Endothelial cell of umbilical vein (primary cell): ENCODE measurements around the gene CASKIN1. TPM values are rescaled to one million over a fixed set of nuclear protein-coding genes. Genes with fewer than 3 reads are reported as not detected.

Source experiments
- BruUV-seq: library from RNA; stranded (reverse); fragments of 400-500 nt; replicated peaks from 2 replicates; lab custom pipeline; 2021; lab: Mats Ljungman, UMichigan
- CTCF ChIA-PET: fragments of 300-600, 350-600 bp; sonication (Branson Sonifier 250); formaldehyde crosslinking; loops from one replicate; lab custom pipeline; 2021; ENCODE audit warnings: antibody characterized with exemption, inconsistent platforms; lab: Charles Lee
- POLR2A ChIA-PET: fragments of 300-600, 350-600 bp; sonication (Branson Sonifier 250); formaldehyde crosslinking; loops from one replicate; lab custom pipeline; 2021; ENCODE audit warnings: antibody characterized with exemption, inconsistent platforms; lab: Charles Lee
- DNase-seq: peaks from one replicate; pipeline ENCODE4 v3.0.0-alpha.2; 2011; ENCODE audit warnings: low read depth, low spot score
- FAIRE-seq: peaks from 2 replicates; lab custom pipeline; 2011; peaks lifted over from hg19 to GRCh38; lab: Jason Lieb, UNC
- H2AFZ ChIP-seq: 2 replicates; pipeline ENCODE4 v1.6.0; 2012; ENCODE audit warnings: low read depth, low read length, control low read depth, inconsistent platforms
- H3K27ac ChIP-seq: 2 replicates; pipeline ENCODE4 v1.5.1; 2011; ENCODE audit warnings: low read depth, mild to moderate bottlenecking, control low read depth, low read length, moderate library complexity; ENCODE audit not compliant: insufficient read depth
- H3K27me3 ChIP-seq, 2 experiments: 2 replicates each; pipeline versions ENCODE4 v1.6.0 to v1.6.1; 2011; ENCODE audit warnings: low read length in 2 of 2, mixed read lengths in 1 of 2; ENCODE audit not compliant: control insufficient read depth in 2 of 2, insufficient read depth in 2 of 2
- H3K36me3 ChIP-seq, 2 experiments: 2 replicates in 1 of 2; 3 replicates in 1 of 2; pipeline ENCODE4 v1.5.1; 2011; ENCODE audit warnings: low read length in 2 of 2, mild to moderate bottlenecking in 1 of 2, moderate library complexity in 1 of 2; ENCODE audit not compliant: control insufficient read depth in 2 of 2, insufficient read depth in 2 of 2; ENCODE audit errors: extremely low read depth in 1 of 2
- H3K4me1 ChIP-seq: 3 replicates; pipeline ENCODE4 v1.5.1; 2011; ENCODE audit warnings: mild to moderate bottlenecking, low read length; ENCODE audit not compliant: control insufficient read depth, insufficient read depth; ENCODE audit errors: extremely low read depth
- H3K4me2 ChIP-seq: 2 replicates; pipeline ENCODE4 v1.6.1; 2011; ENCODE audit warnings: low read length, control low read depth, mixed read lengths; ENCODE audit not compliant: insufficient read depth
- H3K4me3 ChIP-seq, 3 experiments: fragments of 200-600 bp in 1 of 3; sonication (generic), shearing (Covaris generic) in 1 of 3; replicated peaks in 1 of 3; 2 replicates each; pipeline ENCODE4 v1.5.1; 2011 to 2016; ENCODE audit warnings: control low read depth in 3 of 3, low read length in 3 of 3, mild to moderate bottlenecking in 2 of 3, inconsistent platforms in 1 of 3, low read depth in 1 of 3, moderate library complexity in 1 of 3; ENCODE audit not compliant: insufficient read depth in 1 of 3
- H3K79me2 ChIP-seq: 2 replicates; pipeline ENCODE4 v1.6.0; 2012; ENCODE audit warnings: low read length, inconsistent platforms; ENCODE audit not compliant: control insufficient read depth, insufficient read depth
- H3K9ac ChIP-seq: replicated peaks from 2 replicates; pipeline ENCODE3; 2011; ENCODE audit warnings: low read length, control low read depth; ENCODE audit not compliant: insufficient read depth; ENCODE audit errors: extremely low read depth
- H3K9me1 ChIP-seq: replicated peaks from 3 replicates; pipeline ENCODE4 v1.6.0; 2011; ENCODE audit warnings: mild to moderate bottlenecking, low read length; ENCODE audit not compliant: control insufficient read depth, insufficient read depth; ENCODE audit errors: extremely low read depth
- H3K9me3 ChIP-seq: replicated peaks from 2 replicates; pipeline ENCODE4 v1.5.1; 2012; ENCODE audit warnings: low read length, inconsistent platforms; ENCODE audit not compliant: control insufficient read depth, insufficient read depth
- H4K20me1 ChIP-seq: replicated peaks from 2 replicates; pipeline ENCODE3; 2011; ENCODE audit warnings: mild to moderate bottlenecking, low read length; ENCODE audit not compliant: control insufficient read depth, insufficient read depth; ENCODE audit errors: extremely low read depth
- EZH2 ChIP-seq: IDR thresholded peaks from 2 replicates; pipeline ENCODE4 v1.6.1; 2012; ENCODE audit warnings: borderline replicate concordance, low read depth, mild to moderate bottlenecking, moderate library complexity, low read length, inconsistent platforms; ENCODE audit not compliant: severe bottlenecking
- FOS ChIP-seq: IDR thresholded peaks from 2 replicates; pipeline ENCODE4 v1.6.1; 2011; ENCODE audit warnings: mild to moderate bottlenecking, low read length, moderate library complexity, borderline replicate concordance; ENCODE audit not compliant: insufficient read depth
- GATA2 ChIP-seq: IDR thresholded peaks from 2 replicates; pipeline ENCODE4 v1.7.0; 2011; ENCODE audit warnings: low read depth, mild to moderate bottlenecking, moderate library complexity, mixed read lengths, low read length; ENCODE audit not compliant: insufficient read length, insufficient read depth
- MYC ChIP-seq: IDR thresholded peaks from one replicate; pipeline ENCODE4 v1.6.1; 2011; ENCODE audit warnings: mild to moderate bottlenecking, low read depth, low read length
- POLR2A ChIP-seq: IDR thresholded peaks from 2 replicates; pipeline ENCODE4 v1.6.1; 2012; ENCODE audit warnings: low read depth, mild to moderate bottlenecking, control low read depth, low read length
- POLR2AphosphoS5 ChIP-seq: IDR thresholded peaks from 2 replicates; pipeline ENCODE4 v1.6.1; 2012; ENCODE audit warnings: low read depth, mild to moderate bottlenecking, control low read depth, low read length, moderate library complexity; ENCODE audit not compliant: insufficient read depth
- dilution Hi-C: fragments of 300-500 bp; cut with MboI; formaldehyde crosslinking; loops from one replicate; pipeline ENCODE4 v1.15.0; 2019; ENCODE audit warnings: low sequenced_read_pairs; ENCODE audit not compliant: extremely low pct_ligation_motif_present
- intact Hi-C: fragments of 100-400 bp; cut with micrococcal nuclease; formaldehyde crosslinking; loops from one replicate; pipeline ENCODE4 v1.10.0; 2022
- polyA plus RNA-seq, 4 experiments: library from polyadenylated mRNA; depleted of rRNA in 3 of 4; stranded (reverse) in 3 of 4; unstranded in 1 of 4; fragments of >200 nt; gene quantifications; 2 replicates each; pipeline versions ENCODE4 v1.2.1 to v1.2.3, GENCODE V29; 2011 to 2012; ENCODE audit warnings: missing spikeins in 1 of 4
- total RNA-seq: library from RNA; stranded (reverse); gene quantifications from 2 replicates; pipeline ENCODE4 v1.2.3, GENCODE V29; 2021
- TF ChIP-seq, protein P1 (sequence below), 2 donors: IDR thresholded peaks; 1 replicate in 1 of 2; 2 replicates in 1 of 2; pipeline ENCODE4 v1.5.1; 2011; ENCODE audit warnings: low read length in 2 of 2, mild to moderate bottlenecking in 2 of 2, moderate library complexity in 2 of 2, control low read depth in 1 of 2, inconsistent platforms in 1 of 2, low read depth in 1 of 2; ENCODE audit not compliant: insufficient read depth in 1 of 2; ENCODE audit errors: extremely low read depth in 1 of 2
- TF ChIP-seq, protein P2 (sequence below): IDR thresholded peaks from 2 replicates; pipeline ENCODE4 v1.6.1; 2011; ENCODE audit not compliant: insufficient read depth, insufficient read length

CASKIN1 gene
- total and polyA plus RNA-seq, 2 donors (not counting 3 experiments of a cell fraction or from before 2014, with no cell fraction given) = 0.11 to 0.58 TPM

DNA sequence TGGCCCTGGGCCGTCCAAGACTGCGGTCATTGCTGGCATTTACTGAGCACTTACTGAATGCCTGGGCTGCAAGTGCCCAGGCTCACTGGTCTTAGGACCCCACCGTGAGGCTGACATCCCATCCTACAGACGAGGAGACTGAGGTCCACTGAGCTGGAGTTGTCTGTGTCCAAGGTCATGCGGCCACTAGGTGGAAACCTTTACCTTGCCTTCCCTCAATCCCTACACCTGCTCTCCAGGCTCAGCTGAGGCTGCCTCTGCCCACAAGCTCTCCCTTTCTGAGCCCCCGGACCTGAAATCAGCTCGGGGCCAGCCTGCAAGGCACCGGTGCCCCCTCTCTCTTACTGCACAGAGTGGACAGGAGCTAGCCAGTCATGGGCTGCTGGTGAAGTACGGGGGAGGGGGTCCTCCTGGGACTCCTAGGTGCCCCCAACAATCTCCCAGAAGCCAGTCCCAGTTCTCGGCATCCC is 1.5 kb downstream of the CASKIN1 start:
- H3K9me1 ChIP-seq = no peaks in the 10 kb centered on the region
- no peaks in the 10 kb centered on the region for H4K20me1 ChIP-seq
- BruUV-seq = no TSS peak
- no peaks in the 10 kb centered on the region for H3K79me2 ChIP-seq
- peaks cover 26 to 35% of the 10 kb centered on the region in 2 experiments for H3K27me3 ChIP-seq
- H3K9me3 ChIP-seq = no peaks in the 10 kb centered on the region
- no peak overlapping the region for H3K9ac ChIP-seq
- H3K4me3 ChIP-seq = no peak overlapping the region
- no peak overlapping the region for H3K27ac ChIP-seq
- H3K36me3 ChIP-seq = no peaks in the 10 kb centered on the region
- H3K4me2 ChIP-seq = no peak overlapping the region
- no peak overlapping the region for H2AFZ ChIP-seq
- DNase-seq (peak; percentile 31), FAIRE-seq (peak; percentile 56)
- intact Hi-C loops = loop anchor here (5.0 kb wide), 1 partner anchor 57 kb away; the partner anchor contains the start of gene ECI1
- CTCF ChIA-PET = interaction anchor here (1.0 to 1.6 kb wide), 8 partner anchors 9 to 306 kb away, joined by 3 to 11 read pairs (median 4); partner anchors contain the start of genes PGP and RAB26
- TF ChIP-seq, protein P1, sequence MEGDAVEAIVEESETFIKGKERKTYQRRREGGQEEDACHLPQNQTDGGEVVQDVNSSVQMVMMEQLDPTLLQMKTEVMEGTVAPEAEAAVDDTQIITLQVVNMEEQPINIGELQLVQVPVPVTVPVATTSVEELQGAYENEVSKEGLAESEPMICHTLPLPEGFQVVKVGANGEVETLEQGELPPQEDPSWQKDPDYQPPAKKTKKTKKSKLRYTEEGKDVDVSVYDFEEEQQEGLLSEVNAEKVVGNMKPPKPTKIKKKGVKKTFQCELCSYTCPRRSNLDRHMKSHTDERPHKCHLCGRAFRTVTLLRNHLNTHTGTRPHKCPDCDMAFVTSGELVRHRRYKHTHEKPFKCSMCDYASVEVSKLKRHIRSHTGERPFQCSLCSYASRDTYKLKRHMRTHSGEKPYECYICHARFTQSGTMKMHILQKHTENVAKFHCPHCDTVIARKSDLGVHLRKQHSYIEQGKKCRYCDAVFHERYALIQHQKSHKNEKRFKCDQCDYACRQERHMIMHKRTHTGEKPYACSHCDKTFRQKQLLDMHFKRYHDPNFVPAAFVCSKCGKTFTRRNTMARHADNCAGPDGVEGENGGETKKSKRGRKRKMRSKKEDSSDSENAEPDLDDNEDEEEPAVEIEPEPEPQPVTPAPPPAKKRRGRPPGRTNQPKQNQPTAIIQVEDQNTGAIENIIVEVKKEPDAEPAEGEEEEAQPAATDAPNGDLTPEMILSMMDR (IDR thresholded peaks at IDR 0.05; ENCODE audit: extremely low read depth in 1 of 2, insufficient read depth in 1 of 2, low read depth in 1 of 2, low read length in 2 of 2) = peak; percentile 8 to 39
- TF ChIP-seq, protein P2, sequence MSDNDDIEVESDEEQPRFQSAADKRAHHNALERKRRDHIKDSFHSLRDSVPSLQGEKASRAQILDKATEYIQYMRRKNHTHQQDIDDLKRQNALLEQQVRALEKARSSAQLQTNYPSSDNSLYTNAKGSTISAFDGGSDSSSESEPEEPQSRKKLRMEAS = no peak
- dilution Hi-C loops = no loop called here
- no peaks in the 10 kb centered on the region for H3K4me1 ChIP-seq
- POLR2A ChIA-PET = interaction anchor here (2.6 kb wide), 1 partner anchor 39 kb away, joined by 8 read pairs; the partner anchor contains the start of gene TRAF7

DNA sequence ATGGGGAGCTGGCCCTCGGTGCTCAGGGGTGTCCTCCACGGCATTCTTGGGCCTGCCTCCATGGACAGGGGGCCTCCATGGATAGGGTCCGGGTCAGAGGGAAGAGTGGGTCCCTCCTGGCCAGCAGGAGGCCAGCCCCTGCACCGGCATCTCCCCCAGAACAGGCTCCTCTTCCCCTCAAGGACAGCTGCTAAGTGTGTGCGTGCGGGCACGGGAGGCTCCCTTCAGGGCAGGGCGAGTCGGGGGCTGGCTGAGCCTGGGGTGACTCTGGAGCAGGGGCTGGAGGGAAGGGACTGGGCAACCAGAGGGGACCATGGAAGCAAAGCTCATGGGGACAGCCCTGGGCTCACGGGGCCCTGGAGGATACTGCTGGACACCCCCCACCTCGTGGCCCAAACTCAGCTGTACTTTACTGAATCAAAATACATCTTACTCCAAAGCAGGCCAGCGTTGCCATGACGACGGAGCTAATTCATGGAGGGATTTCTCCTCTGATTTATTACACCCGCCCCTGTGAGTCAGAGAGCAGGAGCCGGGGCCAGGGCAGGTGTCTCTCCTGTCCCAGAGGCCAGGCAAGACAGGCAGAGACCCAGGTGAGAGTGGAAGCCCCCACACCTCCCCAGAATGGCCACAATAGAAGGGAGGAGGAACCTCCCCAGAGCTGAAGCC is 2.1 kb downstream of the CASKIN1 start:
- intact Hi-C loops = no loop called here
- POLR2A ChIA-PET = interaction anchor here (2.6 kb wide), 1 partner anchor 39 kb away, joined by 8 read pairs; the partner anchor contains the start of gene TRAF7

More for the DNA sequence above, 2.1 kb downstream of the CASKIN1 start:
- Histone ChIP-seq H3K27me3 (peaks cover 26 to 35% of the 10 kb centered on the region in 2 experiments), H3K4me2 (no peak overlapping the region), H4K20me1 (no peaks in the 10 kb centered on the region), H3K4me3 (no peak overlapping the region), H3K79me2 (no peaks in the 10 kb centered on the region), H3K4me1 (no peaks in the 10 kb centered on the region), H2AFZ (no peak overlapping the region), H3K9me3 (no peaks in the 10 kb centered on the region), H3K9ac (no peak overlapping the region), H3K9me1 (no peaks in the 10 kb centered on the region), H3K36me3 (no peaks in the 10 kb centered on the region), H3K27ac (no peak overlapping the region)
- dilution Hi-C loops = no loop called here
- TF ChIP-seq EZH2 = no peak
- TF ChIP-seq, protein P1 (IDR thresholded peaks at IDR 0.05; ENCODE audit: extremely low read depth in 1 of 2, insufficient read depth in 1 of 2, low read depth in 1 of 2, low read length in 2 of 2) = no peak
- no peak for TF ChIP-seq FOS
- no peak for TF ChIP-seq POLR2AphosphoS5
- no peak for TF ChIP-seq GATA2
- no peak for TF ChIP-seq MYC
- no peak for TF ChIP-seq POLR2A
- TF ChIP-seq, protein P2 = no peak
- FAIRE-seq (no peak), DNase-seq (no peak)
- CTCF ChIA-PET = interaction anchor here (1.0 to 1.5 kb wide), 8 partner anchors 9 to 307 kb away, joined by 3 to 11 read pairs (median 4); partner anchors contain the start of genes ECI1, PGP and RAB26
- no TSS peak for BruUV-seq
